AG09309 (cell line): ENCODE data around the gene DHX29.

ENCODE experiments used
- DNase-seq: peaks from one replicate; pipeline ENCODE4 v3.0.0-alpha.2; 2010; ENCODE audit warnings: low read depth
- H3K4me3 ChIP-seq: 2 replicates; pipeline ENCODE4 v1.5.1; 2011; ENCODE audit warnings: mild to moderate bottlenecking, low read depth, low read length, moderate library complexity; ENCODE audit not compliant: control insufficient read depth
- CTCF ChIP-seq: IDR thresholded peaks from 2 replicates; pipeline ENCODE4 v1.5.1; 2011; ENCODE audit warnings: mild to moderate bottlenecking, low read depth, low read length, inconsistent platforms; ENCODE audit not compliant: insufficient read depth, control insufficient read depth; ENCODE audit errors: missing control alignments

DHX29 gene

DNA sequence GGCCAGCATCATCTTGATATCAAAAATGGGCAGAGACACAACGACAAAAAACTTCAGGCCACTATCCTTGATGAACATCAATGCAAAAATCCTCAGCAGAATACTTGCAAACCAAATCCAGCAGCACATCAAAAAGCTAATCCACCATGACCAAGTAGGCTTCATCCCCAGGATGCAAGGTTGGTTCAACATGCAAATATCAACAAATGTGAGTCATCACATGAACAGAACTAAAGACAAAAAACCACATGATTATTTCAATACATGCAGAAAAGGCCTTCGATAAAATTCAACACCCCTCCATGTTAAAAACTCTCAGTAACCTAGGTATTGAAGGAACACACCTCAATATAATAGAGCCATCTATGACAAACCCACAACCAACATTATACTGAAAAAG, 8.8 kb upstream of the DHX29 start:
- no peak overlapping the region for H3K4me3 ChIP-seq
- no peak for TF ChIP-seq CTCF
- no peak for DNase-seq

- TF ChIP-seq CTCF, result no peak
- no peak for DNase-seq
- H3K4me3 ChIP-seq, result no peak overlapping the region
These were observed 6.5 kb upstream of the DHX29 start for GRCh38 chr5:55313870-55314617.

DNA sequence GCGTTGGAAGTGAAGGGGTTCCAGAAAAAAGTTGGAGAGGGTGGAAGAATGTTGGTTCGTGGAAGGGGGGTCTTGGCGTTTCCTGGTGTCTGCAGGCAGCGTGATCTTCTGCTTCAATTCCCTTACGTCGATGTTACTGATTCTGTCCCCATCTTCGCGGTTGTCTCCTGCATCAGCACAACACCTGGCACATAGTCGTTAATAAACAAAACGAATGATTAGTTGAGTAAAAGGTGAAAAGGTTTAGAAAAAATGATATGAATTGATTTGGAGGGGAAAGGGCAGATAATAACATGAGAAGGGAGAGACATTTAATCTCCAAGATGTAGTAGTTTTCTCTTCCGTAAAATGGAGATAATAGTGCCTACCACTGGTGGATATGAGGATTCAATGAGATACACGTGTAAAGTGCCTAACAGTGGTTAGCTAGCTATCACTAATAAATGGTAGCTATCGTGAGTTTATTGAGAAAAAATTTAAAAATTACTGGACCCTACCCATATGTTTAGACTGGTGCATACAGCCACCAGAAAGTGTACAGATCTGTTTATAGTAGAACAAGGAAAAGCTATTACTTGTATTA, 851 bp upstream of the DHX29 start:
- peak overlapping the region; percentile 90 for H3K4me3 ChIP-seq
- TF ChIP-seq CTCF, result peak; percentile 2
- no peak for DNase-seq

GRCh38 chr5:55306641-55307382, 682 bp downstream of the DHX29 start:
- no peak for DNase-seq

GRCh38 chr5:55305345-55305744, 2.1 kb downstream of the DHX29 start:
- no peak for DNase-seq
- no peak for TF ChIP-seq CTCF
- H3K4me3 ChIP-seq, result no peak overlapping the region; the same call in 1 of the 2 replicates

More at GRCh38 chr5:55306641-55307382, 682 bp downstream of the DHX29 start:
- peak overlapping the region; percentile 90 for H3K4me3 ChIP-seq
- TF ChIP-seq CTCF, result no peak

DNA sequence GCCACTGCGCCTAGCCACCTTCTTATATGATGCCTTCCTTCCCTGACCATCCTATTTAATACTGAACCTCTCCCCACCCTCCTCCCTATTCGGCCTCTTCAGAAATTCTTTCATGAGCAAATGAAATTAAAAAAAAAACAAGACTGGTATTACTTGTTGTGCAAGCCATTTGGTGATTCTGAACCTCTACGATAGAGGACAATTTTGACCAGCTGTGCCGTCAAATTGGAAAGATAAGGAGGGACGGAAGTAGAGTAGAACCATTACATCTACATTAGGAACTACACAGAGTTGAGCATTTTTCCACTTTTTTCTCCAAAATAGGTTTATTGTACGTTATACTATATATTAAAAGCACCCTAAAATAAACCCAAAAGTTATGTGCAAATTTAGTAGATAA, 2.9 kb downstream of the DHX29 start:
- no peak for DNase-seq
- no peak overlapping the region for H3K4me3 ChIP-seq
- no peak for TF ChIP-seq CTCF
